GM06990 (cell line): Measurements from ENCODE around the gene SP3.

Source experiments
- DNase-seq: peaks from one replicate; pipeline ENCODE4 v3.0.0-alpha.2; 2011; ENCODE audit not compliant: insufficient read length; ENCODE audit errors: extremely low read depth
- H3K27me3 ChIP-seq: replicated peaks from 2 replicates; pipeline ENCODE4 v1.6.0; 2011; ENCODE audit warnings: low read length; ENCODE audit not compliant: control insufficient read depth, insufficient read depth
- H3K36me3 ChIP-seq: 2 replicates; pipeline ENCODE4 v1.5.1; 2011; ENCODE audit warnings: low read length; ENCODE audit not compliant: control insufficient read depth, insufficient read depth
- H3K4me3 ChIP-seq: replicated peaks from 2 replicates; pipeline ENCODE4 v1.5.1; 2011; ENCODE audit warnings: low read depth, mild to moderate bottlenecking, control low read depth, low read length
- CTCF ChIP-seq: IDR thresholded peaks from 2 replicates; pipeline ENCODE4 v1.5.1; 2011; ENCODE audit warnings: low read length, control low read depth, mild to moderate bottlenecking, inconsistent platforms; ENCODE audit not compliant: insufficient read depth, poor library complexity, severe bottlenecking

SP3 gene

GRCh38 chr2:173989160-173989883, 24.1 kb upstream of the SP3 start:
- H3K4me3 ChIP-seq = no peak overlapping the region

GRCh38 chr2:173986805-173987204, 21.6 kb upstream of the SP3 start:
- H3K4me3 ChIP-seq = no peak overlapping the region
- TF ChIP-seq CTCF = no peak

More at GRCh38 chr2:173989160-173989883, 24.1 kb upstream of the SP3 start:
- Histone ChIP-seq H3K27me3 (no peaks in the 10 kb centered on the region), H3K36me3 (no peaks in the 10 kb centered on the region)
- no peak for DNase-seq
- no peak for TF ChIP-seq CTCF

GRCh38 chr2:173985605-173985992, 20.4 kb upstream of the SP3 start:
- DNase-seq = no peak
- Histone ChIP-seq H3K4me3 (no peak overlapping the region), H3K27me3 (no peaks in the 10 kb centered on the region), H3K36me3 (no peaks in the 10 kb centered on the region)
- TF ChIP-seq CTCF = no peak

More at GRCh38 chr2:173986805-173987204, 21.6 kb upstream of the SP3 start:
- DNase-seq = no peak
- Histone ChIP-seq H3K27me3 (no peaks in the 10 kb centered on the region), H3K36me3 (no peaks in the 10 kb centered on the region)

- DNase-seq = no peak
- Histone ChIP-seq H3K27me3 (no peaks in the 10 kb centered on the region), H3K36me3 (no peaks in the 10 kb centered on the region), H3K4me3 (no peak overlapping the region)
- TF ChIP-seq CTCF = no peak
Measured at GRCh38 chr2:173984866-173985604, 19.9 kb upstream of the SP3 start.

- no peaks in the 10 kb centered on the region for H3K36me3 ChIP-seq
- DNase-seq = no peak
- H3K4me3 ChIP-seq = no peak overlapping the region
- H3K27me3 ChIP-seq = no peaks in the 10 kb centered on the region
- no peak for TF ChIP-seq CTCF
Measured at GRCh38 chr2:173983391-173983871, 18.3 kb upstream of the SP3 start.
